ENCODE measurements around the gene ATP2B1.

- TF ChIP-seq POLR2AphosphoS5 (IDR thresholded peaks at IDR 0.05; ENCODE audit: low read depth, low read length), result no peak
- no peak for TF ChIP-seq REST (IDR thresholded peaks at IDR 0.05; ENCODE audit: insufficient read depth in 1 of 2, low read depth in 2 of 2, low read length in 2 of 2)
- no peak for TF ChIP-seq SIN3A (IDR thresholded peaks at IDR 0.05; ENCODE audit: borderline replicate concordance, insufficient read depth, low read length)
- TF ChIP-seq TAF1 (IDR thresholded peaks at IDR 0.05; ENCODE audit: borderline replicate concordance, insufficient read depth, low read length), result no peak
- no peak for TF ChIP-seq FOXP2 (optimal IDR thresholded peaks at IDR 0.05; ENCODE audit: borderline replicate concordance, extremely low read depth, extremely low read length, insufficient read depth)
These were observed 143.6 kb downstream of the ATP2B1 start for GRCh38 chr12:89565002-89565401.
